GM19438 (cell line): ENCODE results near the gene UQCRHL.
"Not testable (repeated sequence)": the region's sequence is repeated elsewhere in the genome, so short reads cannot be mapped to it uniquely, and the experiment has no call there.

Source experiments
- ATAC-seq: cut with Tn5 transposase; IDR thresholded peaks from one replicate; pipeline ENCODE4 v1.9.1; 2021; ENCODE audit warnings: low read depth; ENCODE audit not compliant: unreplicated experiment

UQCRHL gene

GRCh38 chr1:15807549-15807948, at the start of gene UQCRHL:
Gene UQCRHL (minus strand): TSS chr1:15807649. CDS start chr1:15807649, 0 bp downstream.
- not testable (repeated sequence) for ATAC-seq

- no peak for ATAC-seq
Observed at GRCh38 chr1:15856888-15857287, 49.4 kb upstream of the UQCRHL start.

- no peak for ATAC-seq
Observed at GRCh38 chr1:15852828-15853302, 45.4 kb upstream of the UQCRHL start.

- ATAC-seq: no peak
Observed at GRCh38 chr1:15852036-15852827, 44.8 kb upstream of the UQCRHL start.

GRCh38 chr1:15851210-15852035, 44.0 kb upstream of the UQCRHL start:
- ATAC-seq: no peak

- ATAC-seq: no peak
Observed at GRCh38 chr1:15850471-15851001, 43.1 kb upstream of the UQCRHL start.

- ATAC-seq: no peak
Observed at GRCh38 chr1:15849775-15850324, 42.4 kb upstream of the UQCRHL start.

- ATAC-seq: no peak
Observed at GRCh38 chr1:15848929-15849774, 41.7 kb upstream of the UQCRHL start.

GRCh38 chr1:15848143-15848928, 40.9 kb upstream of the UQCRHL start:
- peak; percentile 10 for ATAC-seq

- ATAC-seq: no peak
Observed at GRCh38 chr1:15847893-15848142, 40.4 kb upstream of the UQCRHL start.

GRCh38 chr1:15847100-15847892, 39.8 kb upstream of the UQCRHL start, which contains the start of gene SPEN:
Gene SPEN (plus strand): TSS chr1:15847707. CDS start chr1:15848068, 361 bp downstream.
- ATAC-seq: peak; percentile 47

- ATAC-seq: not testable (repeated sequence)
Observed at GRCh38 chr1:15846056-15846455, 38.6 kb upstream of the UQCRHL start.

- no peak for ATAC-seq
Observed at GRCh38 chr1:15843826-15844572, 36.5 kb upstream of the UQCRHL start.

GRCh38 chr1:15838721-15839120, 31.3 kb upstream of the UQCRHL start:
- ATAC-seq: no peak

GRCh38 chr1:15837931-15838330, 30.5 kb upstream of the UQCRHL start:
- no peak for ATAC-seq

- no peak for ATAC-seq
Observed at GRCh38 chr1:15836772-15837669, 29.6 kb upstream of the UQCRHL start.

- not testable (repeated sequence) for ATAC-seq
Observed at GRCh38 chr1:15836511-15836771, 29.0 kb upstream of the UQCRHL start.
